ENCODE results near the gene HTR1E.
A peak's percentile ranks its signal among the peaks of the same experiment; 100 is the strongest.
"Not testable (repeated sequence)": the region's sequence is repeated elsewhere in the genome, so short reads cannot be mapped to it uniquely, and the experiment has no call there.

Gene HTR1E, protein sequence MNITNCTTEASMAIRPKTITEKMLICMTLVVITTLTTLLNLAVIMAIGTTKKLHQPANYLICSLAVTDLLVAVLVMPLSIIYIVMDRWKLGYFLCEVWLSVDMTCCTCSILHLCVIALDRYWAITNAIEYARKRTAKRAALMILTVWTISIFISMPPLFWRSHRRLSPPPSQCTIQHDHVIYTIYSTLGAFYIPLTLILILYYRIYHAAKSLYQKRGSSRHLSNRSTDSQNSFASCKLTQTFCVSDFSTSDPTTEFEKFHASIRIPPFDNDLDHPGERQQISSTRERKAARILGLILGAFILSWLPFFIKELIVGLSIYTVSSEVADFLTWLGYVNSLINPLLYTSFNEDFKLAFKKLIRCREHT

DNA sequence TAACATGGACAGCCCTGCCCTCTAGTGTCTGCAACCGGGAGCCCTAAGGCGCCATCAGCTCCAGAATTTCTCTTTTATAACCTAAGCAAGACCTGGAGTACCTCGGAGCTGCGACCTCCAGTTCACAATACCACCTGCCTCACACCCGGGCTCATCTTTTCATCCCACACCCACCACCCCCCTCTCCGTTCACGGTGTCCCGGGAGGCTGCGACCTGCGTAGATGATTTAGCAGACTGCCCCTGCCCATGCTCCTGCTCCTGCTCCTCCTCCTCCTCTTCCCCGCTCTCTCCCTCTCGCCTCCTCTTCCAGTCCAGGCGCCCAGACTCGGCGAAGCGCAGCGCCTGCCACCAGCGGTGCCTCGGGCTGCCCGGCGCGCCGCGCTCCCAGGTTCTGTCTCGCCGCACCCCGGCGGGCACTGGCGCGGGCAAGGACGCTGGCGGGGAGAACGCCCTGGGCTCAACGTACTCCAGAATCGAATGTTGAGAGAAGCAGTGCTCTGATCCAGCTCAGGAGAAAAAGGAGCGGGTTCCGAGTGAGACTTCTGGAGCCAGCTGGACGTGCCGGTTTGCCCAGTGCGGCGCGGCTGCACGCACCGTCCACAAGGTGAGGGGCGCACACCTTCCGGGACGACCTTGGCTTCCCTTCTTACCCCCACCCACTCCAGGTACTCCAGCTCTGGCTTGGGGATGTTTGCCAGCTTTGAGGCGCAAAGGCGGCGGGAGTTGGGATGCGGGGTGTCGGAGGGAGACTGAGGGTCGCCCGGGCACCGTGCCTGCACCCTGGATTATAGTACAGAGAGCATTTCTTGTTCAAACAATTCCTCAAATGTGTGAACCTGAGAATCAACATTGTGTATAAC lies at the start of gene HTR1E:
Gene HTR1E (plus strand): TSS at position 310 of the 861 bp plus-strand sequence. CDS start 77,807 bp downstream, outside the sequence.
- no peak for DNase-seq

DNA sequence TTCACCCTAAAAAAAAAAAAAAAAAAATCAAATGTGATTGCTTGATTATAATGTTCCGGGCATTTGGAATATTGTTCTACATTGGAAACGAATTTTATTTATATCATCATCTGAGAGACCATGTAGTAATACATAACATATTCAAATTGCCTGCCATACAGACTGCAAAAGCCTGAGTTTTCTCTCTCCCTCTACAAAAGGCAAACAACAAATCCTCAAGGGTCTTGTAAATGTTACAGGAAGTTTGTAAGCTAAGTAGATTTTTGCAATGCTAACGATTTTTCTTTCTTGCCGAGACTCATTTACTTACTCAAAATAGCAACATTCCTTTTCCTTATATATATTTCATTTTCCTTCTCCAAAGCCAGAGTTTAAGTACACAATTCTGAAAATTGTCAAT lies 49.0 kb upstream of the HTR1E start:
- no peak for DNase-seq

DNA sequence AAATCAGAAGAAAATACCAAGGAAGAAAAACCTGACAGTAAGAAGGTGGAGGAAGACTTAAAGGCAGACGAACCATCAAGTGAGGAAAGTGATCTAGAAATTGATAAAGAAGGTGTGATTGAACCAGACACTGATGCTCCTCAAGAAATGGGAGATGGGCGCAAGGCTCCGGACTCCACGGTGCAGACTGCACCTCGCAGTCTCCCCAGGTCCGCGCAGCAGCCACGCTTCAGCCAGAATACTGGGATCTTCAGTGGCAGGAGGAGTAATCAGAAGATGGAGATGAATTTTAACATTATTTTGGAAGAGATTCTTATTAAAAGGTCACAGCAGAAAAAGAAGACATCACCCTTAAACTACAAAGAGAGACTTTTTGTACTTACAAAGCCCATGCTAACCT lies 40.1 kb upstream of the HTR1E start:
- not testable (repeated sequence) for DNase-seq

DNA sequence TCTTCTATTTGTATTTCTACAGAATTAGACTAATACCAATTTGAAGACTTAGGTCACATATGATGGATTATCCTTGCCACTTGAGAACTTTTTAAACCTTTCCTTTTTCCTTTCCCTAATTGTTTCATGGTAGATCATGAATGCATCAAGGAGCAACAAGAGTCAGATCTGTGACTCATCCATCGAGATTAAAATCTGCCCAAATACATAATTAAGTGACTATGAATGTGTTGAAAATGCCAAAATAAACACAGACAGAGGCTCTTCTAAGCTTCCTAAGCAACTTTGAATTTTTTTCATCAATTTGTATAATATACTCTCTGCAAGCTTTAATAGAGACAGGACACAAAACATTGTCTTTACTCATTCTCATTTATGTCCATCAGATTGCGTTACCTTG lies 23.5 kb upstream of the HTR1E start:
- no peak for DNase-seq

- no peak for DNase-seq
These were observed 20.9 kb upstream of the HTR1E start for GRCh38 chr6:86916393-86916792.

DNA sequence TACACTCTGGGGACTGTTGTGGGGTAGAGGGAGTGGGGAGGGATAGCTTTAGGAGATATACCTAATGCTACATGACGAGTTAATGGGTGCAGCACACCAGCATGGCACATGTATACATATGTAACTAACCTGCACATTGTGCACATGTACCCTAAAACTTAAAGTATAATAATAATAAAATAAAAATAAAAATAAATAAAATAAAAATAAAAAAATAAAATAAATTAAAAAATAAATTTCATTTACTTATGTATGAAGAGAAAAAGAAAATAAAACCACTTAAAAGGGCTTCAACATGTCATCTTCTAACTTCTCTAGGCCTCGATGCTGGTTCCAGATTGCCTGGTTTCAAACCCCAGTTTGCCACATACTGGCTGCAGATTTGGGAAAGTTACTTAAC lies 10.2 kb upstream of the HTR1E start:
- not testable (repeated sequence) for DNase-seq

GRCh38 chr6:86927859-86928258 lies 9.5 kb upstream of the HTR1E start:
- DNase-seq = not testable (repeated sequence)

DNA sequence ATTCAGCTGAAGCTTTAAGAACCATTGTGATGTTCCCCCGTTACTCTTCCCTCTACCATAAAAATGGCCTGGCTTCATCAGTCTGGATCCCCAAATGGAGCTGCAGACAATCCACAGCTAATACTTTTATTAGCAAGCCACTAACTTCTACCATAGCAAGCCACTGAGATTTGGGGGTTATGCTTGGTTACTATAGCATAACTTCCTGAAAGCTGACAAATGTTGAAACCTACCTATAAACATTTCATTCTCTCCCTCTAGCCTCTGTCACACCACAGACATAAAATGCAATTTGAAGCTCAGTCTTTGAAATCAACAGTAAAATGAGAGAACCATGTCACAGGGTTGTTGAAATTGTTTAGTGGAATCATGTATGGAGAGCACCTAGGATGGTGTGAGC lies 3.0 kb upstream of the HTR1E start:
- DNase-seq = no peak

DNA sequence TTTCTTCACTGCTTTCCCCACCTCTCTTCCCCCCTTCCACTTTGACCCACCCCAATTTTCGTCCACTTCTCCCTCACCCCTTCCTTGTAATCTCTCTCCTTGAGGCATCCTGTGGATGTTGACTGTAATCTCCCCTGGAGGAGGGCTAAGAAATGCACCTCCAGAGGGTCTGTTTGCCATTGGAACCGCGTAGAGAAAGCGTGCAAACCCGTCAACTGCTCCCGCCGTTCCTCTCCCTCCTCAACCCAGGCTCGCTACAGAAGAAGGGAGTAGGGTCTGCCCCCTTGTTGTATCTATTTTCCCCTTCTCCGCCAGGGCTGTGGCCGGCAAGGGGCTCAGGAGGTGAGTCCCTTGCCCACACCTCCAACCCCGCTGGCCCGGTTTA lies 502 bp upstream of the HTR1E start:
- DNase-seq = peak; percentile 2

GRCh38 chr6:86938814-86939213 lies 1.5 kb downstream of the HTR1E start:
- no peak for DNase-seq

- DNase-seq = no peak
These were observed 4.1 kb downstream of the HTR1E start for GRCh38 chr6:86941461-86941860.

GRCh38 chr6:86942769-86943516 lies 5.6 kb downstream of the HTR1E start:
- no peak for DNase-seq

- DNase-seq = no peak
These were observed 6.6 kb downstream of the HTR1E start for GRCh38 chr6:86943819-86944407.

- DNase-seq = no peak
These were observed 12.4 kb downstream of the HTR1E start for GRCh38 chr6:86949771-86950170.

GRCh38 chr6:86952991-86953390 lies 15.7 kb downstream of the HTR1E start:
- no peak for DNase-seq

DNA sequence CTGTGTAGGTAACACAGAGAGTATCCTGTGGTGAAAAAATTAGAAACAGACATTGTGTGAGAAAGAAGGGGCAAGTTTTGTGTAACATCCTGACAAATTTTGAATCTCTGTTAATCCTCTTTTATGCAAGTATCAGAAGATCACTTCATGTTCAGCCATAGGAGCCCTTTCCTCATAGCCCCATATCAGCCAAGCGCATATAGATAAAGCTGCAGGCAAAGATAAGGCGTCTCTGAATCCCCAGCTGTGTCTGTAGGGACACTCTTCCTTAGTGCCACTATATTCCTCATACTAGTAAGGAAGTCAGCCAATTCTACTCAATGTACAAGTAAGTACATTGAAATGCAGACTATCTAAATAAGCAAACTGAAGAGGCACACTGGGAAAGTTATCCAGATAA lies 22.3 kb downstream of the HTR1E start:
- DNase-seq = no peak

DNA sequence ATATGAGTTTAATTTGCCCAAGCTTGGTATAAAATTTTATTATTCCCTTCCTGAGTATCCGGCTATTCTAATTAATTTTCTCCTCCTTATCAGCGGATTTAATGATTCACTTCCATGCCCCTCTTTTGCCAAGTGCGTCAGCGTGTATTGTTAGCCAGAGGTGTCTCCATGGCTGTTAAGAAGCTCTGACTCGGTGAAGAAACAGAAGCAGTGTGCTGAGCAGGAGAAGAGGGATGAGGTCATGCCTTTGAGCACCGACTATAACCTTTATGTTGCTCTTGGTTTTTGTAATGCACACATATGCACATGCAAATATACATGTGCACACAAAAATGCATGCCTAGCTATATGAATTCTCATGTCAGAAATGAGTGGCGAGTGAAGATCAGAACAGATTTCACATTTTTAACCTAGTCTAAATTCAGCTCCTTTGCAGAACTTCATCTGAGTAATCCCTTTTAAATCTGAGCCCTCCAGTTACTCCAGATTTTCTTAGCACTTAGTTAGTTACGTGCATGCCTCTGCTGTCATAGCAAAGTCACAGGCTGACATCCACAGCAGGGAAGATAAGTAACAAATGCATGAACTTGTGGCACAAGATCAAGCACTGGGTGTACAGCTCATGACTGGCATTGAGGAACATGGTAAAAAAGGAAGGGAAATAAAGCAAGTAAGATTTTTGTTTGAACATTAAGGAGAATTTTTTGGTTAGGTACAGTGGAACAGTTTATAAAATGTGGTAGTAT lies 24.3 kb downstream of the HTR1E start:
- no peak for DNase-seq

GRCh38 chr6:86963352-86963751 lies 26.0 kb downstream of the HTR1E start:
- no peak for DNase-seq

DNA sequence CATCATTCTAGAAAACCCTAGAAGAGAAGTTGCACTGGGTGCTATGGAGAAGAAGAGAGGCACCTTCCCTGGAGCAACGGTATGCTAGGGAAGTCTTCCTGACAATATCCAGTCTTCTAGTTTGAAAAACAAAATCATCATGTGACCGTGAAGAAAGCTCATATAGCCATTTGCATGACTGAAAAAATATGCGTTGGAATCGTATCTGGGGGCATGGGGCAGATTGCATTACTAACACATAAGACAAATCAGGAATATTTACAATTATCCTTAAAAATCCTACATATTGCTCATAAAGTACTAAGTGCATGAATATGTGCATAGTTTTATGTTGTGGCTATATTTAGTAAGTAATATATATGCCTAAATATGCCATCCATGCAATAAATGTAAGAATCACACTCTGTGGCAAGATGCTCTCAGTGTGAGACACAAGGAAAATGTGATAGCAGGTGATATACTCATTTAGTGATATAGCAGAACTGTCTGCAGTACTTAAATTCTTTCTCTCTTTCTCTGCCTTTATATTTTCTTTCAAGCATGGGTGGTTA lies 26.8 kb downstream of the HTR1E start:
- DNase-seq = no peak

GRCh38 chr6:86966271-86966670 lies 28.9 kb downstream of the HTR1E start:
- DNase-seq = no peak

DNA sequence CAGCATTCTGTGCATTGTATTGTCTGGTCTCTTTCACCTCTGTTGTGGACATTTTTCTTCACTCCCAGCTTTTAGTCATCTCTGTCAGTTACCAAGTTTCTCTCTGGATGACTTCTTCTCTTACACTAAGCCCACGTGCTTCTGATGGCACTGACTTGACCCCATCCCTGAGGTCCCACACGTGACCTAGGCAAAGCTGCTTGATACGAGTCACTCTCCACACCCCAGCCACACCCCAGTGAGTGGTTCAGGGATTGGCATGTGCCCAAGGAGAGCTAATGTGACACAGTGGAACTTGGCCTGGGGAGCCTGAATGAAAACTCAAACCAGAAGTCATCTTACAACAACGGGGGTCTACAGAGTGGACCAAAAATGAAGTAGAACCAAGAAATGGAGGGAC lies 32.2 kb downstream of the HTR1E start:
- no peak for DNase-seq

GRCh38 chr6:86973088-86973487 lies 35.8 kb downstream of the HTR1E start:
- DNase-seq = no peak
